ENCODE results near the gene FKBP10. TPM values are rescaled to one million over a fixed set of nuclear protein-coding genes. Genes with fewer than 3 reads are reported as not detected.
"Not testable (repeated sequence)": the region's sequence is repeated elsewhere in the genome, so short reads cannot be mapped to it uniquely, and the experiment has no call there.

The FKBP10 gene
- total RNA-seq, 1 experiment from 2014 or later: 30.0 TPM

GRCh38 chr17:41848788-41849187, 36.0 kb downstream of the FKBP10 start:
- no peaks in the 10 kb centered on the region for H3K36me3 ChIP-seq (ENCODE audit: insufficient read depth, low read length, poor library complexity, severe bottlenecking)
- H3K4me3 ChIP-seq (ENCODE audit: low read depth, low read length, poor library complexity, severe bottlenecking): no peak overlapping the region
- BruUV-seq (replicated peaks): no TSS peak
- ChIA-PET POLR2A (ENCODE audit: low non-redundant PET) (no interaction called here), CTCF (no interaction called here)
- no peaks in the 10 kb centered on the region for H3K9me3 ChIP-seq (ENCODE audit: low read depth, low read length, poor library complexity, severe bottlenecking)
- no peak for TF ChIP-seq EZH2 (IDR thresholded peaks at IDR 0.05; ENCODE audit: borderline replicate concordance, low read depth, low read length, poor library complexity, severe bottlenecking)
- no peak for TF ChIP-seq CTCF (conservative IDR thresholded peaks at IDR 0.05; ENCODE audit: low read depth, low read length)
- intact Hi-C loops (cut with micrococcal nuclease; ENCODE audit: unreplicated experiment): no loop called here
- H3K27me3 ChIP-seq (replicated peaks; ENCODE audit: insufficient read depth, low read depth, low read length, poor library complexity): no peaks in the 10 kb centered on the region
- no peaks in the 10 kb centered on the region for H3K4me1 ChIP-seq (ENCODE audit: insufficient read depth, low read length, poor library complexity, severe bottlenecking)
- H3K27ac ChIP-seq (ENCODE audit: low read depth, low read length, poor library complexity, severe bottlenecking): no peak overlapping the region
- no peak for DNase-seq (ENCODE audit: low spot score)

- BruUV-seq (replicated peaks): no TSS peak
- DNase-seq (ENCODE audit: low spot score): no peak
- Histone ChIP-seq H3K27me3 (replicated peaks; ENCODE audit: insufficient read depth, low read depth, low read length, poor library complexity) (no peaks in the 10 kb centered on the region), H3K36me3 (ENCODE audit: insufficient read depth, low read length, poor library complexity, severe bottlenecking) (no peaks in the 10 kb centered on the region), H3K27ac (ENCODE audit: low read depth, low read length, poor library complexity, severe bottlenecking) (no peak overlapping the region), H3K4me1 (ENCODE audit: insufficient read depth, low read length, poor library complexity, severe bottlenecking) (no peaks in the 10 kb centered on the region), H3K9me3 (ENCODE audit: low read depth, low read length, poor library complexity, severe bottlenecking) (no peaks in the 10 kb centered on the region), H3K4me3 (ENCODE audit: low read depth, low read length, poor library complexity, severe bottlenecking) (no peak overlapping the region)
- CTCF ChIA-PET: no interaction called here
- TF ChIP-seq CTCF (conservative IDR thresholded peaks at IDR 0.05; ENCODE audit: low read depth, low read length): no peak
- TF ChIP-seq EZH2 (IDR thresholded peaks at IDR 0.05; ENCODE audit: borderline replicate concordance, low read depth, low read length, poor library complexity, severe bottlenecking): no peak
- POLR2A ChIA-PET (ENCODE audit: low non-redundant PET): no interaction called here
- intact Hi-C loops (cut with micrococcal nuclease; ENCODE audit: unreplicated experiment): no loop called here
Measured at GRCh38 chr17:41849251-41849990, 36.6 kb downstream of the FKBP10 start.

GRCh38 chr17:41851382-41851781, 38.6 kb downstream of the FKBP10 start:
- DNase-seq (ENCODE audit: low spot score); H3K27me3 ChIP-seq (replicated peaks; ENCODE audit: insufficient read depth, low read depth, low read length, poor library complexity); H3K27ac ChIP-seq (ENCODE audit: low read depth, low read length, poor library complexity, severe bottlenecking); H3K36me3 ChIP-seq (ENCODE audit: insufficient read depth, low read length, poor library complexity, severe bottlenecking); BruUV-seq (replicated peaks); H3K9me3 ChIP-seq (ENCODE audit: low read depth, low read length, poor library complexity, severe bottlenecking); CTCF ChIA-PET; H3K4me1 ChIP-seq (ENCODE audit: insufficient read depth, low read length, poor library complexity, severe bottlenecking); POLR2A ChIA-PET (ENCODE audit: low non-redundant PET); H3K4me3 ChIP-seq (ENCODE audit: low read depth, low read length, poor library complexity, severe bottlenecking); intact Hi-C loops (cut with micrococcal nuclease; ENCODE audit: unreplicated experiment): not testable (repeated sequence)

All from A673 (cell line).